ENCODE results near the gene TTC22. TPM values are rescaled to one million over a fixed set of nuclear protein-coding genes. Genes with fewer than 3 reads are reported as not detected.

The TTC22 gene
- total and polyA plus RNA-seq, 4 donors: 0.20 to 3.9 (median 0.27) TPM; not detected in 1

GRCh38 chr1:54774820-54775498 is 26.2 kb downstream of the TTC22 start:
- ATAC-seq (ENCODE audit: low FRiP score): no peak
- intact Hi-C loops (cut with DNase I): no loop called here
- no peak for DNase-seq
- Histone ChIP-seq H3K27ac (ENCODE audit: low read depth in 1 of 2, low read length in 2 of 2) (no peak overlapping the region), H3K27me3 (ENCODE audit: control insufficient read depth in 1 of 2, insufficient read depth in 2 of 2, low read length in 1 of 2) (no peaks in the 10 kb centered on the region), H3K4me1 (ENCODE audit: control insufficient read depth in 1 of 2, insufficient read depth in 2 of 2, low read length in 2 of 2) (no peaks in the 10 kb centered on the region), H3K9me3 (ENCODE audit: control insufficient read depth, low read length) (no peaks in the 10 kb centered on the region), H3K36me3 (ENCODE audit: control insufficient read depth in 1 of 2, insufficient read depth in 2 of 2, low read length in 1 of 2) (no peaks in the 10 kb centered on the region), H3K4me3 (ENCODE audit: low read length in 2 of 2) (no peak overlapping the region)
- 43 to 51% methylated on average over 14 to 15 of the region's 15 CpGs for WGBS, 2 donors

- no peaks in the 10 kb centered on the region for H3K27me3 ChIP-seq (ENCODE audit: control insufficient read depth in 1 of 2, insufficient read depth in 2 of 2, low read length in 1 of 2)
- no peaks in the 10 kb centered on the region for H3K4me1 ChIP-seq (ENCODE audit: control insufficient read depth in 1 of 2, insufficient read depth in 2 of 2, low read length in 2 of 2)
- WGBS, 2 donors: 80 to 94% methylated on average over 2 of the region's 2 CpGs
- H3K27ac ChIP-seq (ENCODE audit: low read depth in 1 of 2, low read length in 2 of 2): no peak overlapping the region
- H3K4me3 ChIP-seq (ENCODE audit: low read length in 2 of 2): no peak overlapping the region
- no peak for ATAC-seq (ENCODE audit: low FRiP score)
- intact Hi-C loops (cut with DNase I): no loop called here
- no peak for DNase-seq
- no peaks in the 10 kb centered on the region for H3K36me3 ChIP-seq (ENCODE audit: control insufficient read depth in 1 of 2, insufficient read depth in 2 of 2, low read length in 1 of 2)
- no peaks in the 10 kb centered on the region for H3K9me3 ChIP-seq (ENCODE audit: control insufficient read depth, low read length)
Measured at GRCh38 chr1:54772951-54773350, 28.2 kb downstream of the TTC22 start.

- Histone ChIP-seq H3K27me3 (ENCODE audit: control insufficient read depth in 1 of 2, insufficient read depth in 2 of 2, low read length in 1 of 2) (no peaks in the 10 kb centered on the region), H3K4me3 (ENCODE audit: low read length in 2 of 2) (no peak overlapping the region), H3K9me3 (ENCODE audit: control insufficient read depth, low read length) (no peaks in the 10 kb centered on the region), H3K36me3 (ENCODE audit: control insufficient read depth in 1 of 2, insufficient read depth in 2 of 2, low read length in 1 of 2) (no peaks in the 10 kb centered on the region), H3K4me1 (ENCODE audit: control insufficient read depth in 1 of 2, insufficient read depth in 2 of 2, low read length in 2 of 2) (no peaks in the 10 kb centered on the region), H3K27ac (ENCODE audit: low read depth in 1 of 2, low read length in 2 of 2) (no peak overlapping the region)
- intact Hi-C loops (cut with DNase I): no loop called here
- WGBS, 2 donors: 78 to 83% methylated on average over 5 of the region's 5 CpGs
- no peak for ATAC-seq (ENCODE audit: low FRiP score)
- DNase-seq: no peak
Measured at GRCh38 chr1:54768093-54768492, 33.0 kb downstream of the TTC22 start.

- intact Hi-C loops (cut with DNase I): no loop called here
- no peaks in the 10 kb centered on the region for H3K4me1 ChIP-seq (ENCODE audit: control insufficient read depth in 1 of 2, insufficient read depth in 2 of 2, low read length in 2 of 2)
- DNase-seq (no peak), ATAC-seq (ENCODE audit: low FRiP score) (no peak)
- H3K9me3 ChIP-seq (ENCODE audit: control insufficient read depth, low read length): no peaks in the 10 kb centered on the region
- 32 to 50% methylated on average over 6 of the region's 6 CpGs for WGBS, 2 donors
- H3K27me3 ChIP-seq (ENCODE audit: control insufficient read depth in 1 of 2, insufficient read depth in 2 of 2, low read length in 1 of 2): no peaks in the 10 kb centered on the region
- no peak overlapping the region for H3K27ac ChIP-seq (ENCODE audit: low read depth in 1 of 2, low read length in 2 of 2)
- no peak overlapping the region for H3K4me3 ChIP-seq (ENCODE audit: low read length in 2 of 2)
- H3K36me3 ChIP-seq (ENCODE audit: control insufficient read depth in 1 of 2, insufficient read depth in 2 of 2, low read length in 1 of 2): no peaks in the 10 kb centered on the region
Measured at GRCh38 chr1:54767526-54767925, 33.6 kb downstream of the TTC22 start.

GRCh38 chr1:54766726-54767125 is 34.4 kb downstream of the TTC22 start:
- H3K27me3 ChIP-seq (ENCODE audit: control insufficient read depth in 1 of 2, insufficient read depth in 2 of 2, low read length in 1 of 2): no peaks in the 10 kb centered on the region
- no peak for DNase-seq
- no peaks in the 10 kb centered on the region for H3K9me3 ChIP-seq (ENCODE audit: control insufficient read depth, low read length)
- no peaks in the 10 kb centered on the region for H3K36me3 ChIP-seq (ENCODE audit: control insufficient read depth in 1 of 2, insufficient read depth in 2 of 2, low read length in 1 of 2)
- no peak for ATAC-seq (ENCODE audit: low FRiP score)
- 26 to 28% methylated on average over 4 of the region's 4 CpGs for WGBS, 2 donors
- no peak overlapping the region for H3K4me3 ChIP-seq (ENCODE audit: low read length in 2 of 2)
- H3K4me1 ChIP-seq (ENCODE audit: control insufficient read depth in 1 of 2, insufficient read depth in 2 of 2, low read length in 2 of 2): no peaks in the 10 kb centered on the region
- H3K27ac ChIP-seq (ENCODE audit: low read depth in 1 of 2, low read length in 2 of 2): no peak overlapping the region
- intact Hi-C loops (cut with DNase I): no loop called here

GRCh38 chr1:54764922-54765561 is 36.1 kb downstream of the TTC22 start:
- intact Hi-C loops (cut with DNase I): loop anchor here in 1 of 2 donors (2.0 kb wide), 1 partner anchor 50 kb away; the partner anchor contains the start of gene TTC4
- WGBS, 2 donors: 59 to 61% methylated on average over 13 of the region's 13 CpGs
- Histone ChIP-seq H3K36me3 (ENCODE audit: control insufficient read depth in 1 of 2, insufficient read depth in 2 of 2, low read length in 1 of 2) (no peaks in the 10 kb centered on the region), H3K9me3 (ENCODE audit: control insufficient read depth, low read length) (no peaks in the 10 kb centered on the region), H3K27ac (ENCODE audit: low read depth in 1 of 2, low read length in 2 of 2) (no peak overlapping the region), H3K27me3 (ENCODE audit: control insufficient read depth in 1 of 2, insufficient read depth in 2 of 2, low read length in 1 of 2) (no peaks in the 10 kb centered on the region), H3K4me3 (ENCODE audit: low read length in 2 of 2) (peak overlapping the region in 1 of 2 donors; percentile 63), H3K4me1 (ENCODE audit: control insufficient read depth in 1 of 2, insufficient read depth in 2 of 2, low read length in 2 of 2) (no peaks in the 10 kb centered on the region)
- ATAC-seq (ENCODE audit: low FRiP score): peak; percentile 38
- no peak for DNase-seq

- ATAC-seq (ENCODE audit: low FRiP score) (peak; percentile 98), DNase-seq (peak; percentile 97 to 98)
- 0% methylated on average over 54 to 57 of the region's 57 CpGs for WGBS, 2 donors
- no peaks in the 10 kb centered on the region for H3K36me3 ChIP-seq (ENCODE audit: control insufficient read depth in 1 of 2, insufficient read depth in 2 of 2, low read length in 1 of 2)
- intact Hi-C loops (cut with DNase I): loop anchor here in 1 of 2 donors (2.0 kb wide), 1 partner anchor 50 kb away; the partner anchor contains the start of gene TTC4
- no peaks in the 10 kb centered on the region for H3K27me3 ChIP-seq (ENCODE audit: control insufficient read depth in 1 of 2, insufficient read depth in 2 of 2, low read length in 1 of 2)
- peak within 1 kb of the TSS in 1 of 2 donors; percentile 43 for H3K27ac ChIP-seq (ENCODE audit: low read depth in 1 of 2, low read length in 2 of 2)
- no peaks in the 10 kb centered on the region for H3K9me3 ChIP-seq (ENCODE audit: control insufficient read depth, low read length)
- H3K4me3 ChIP-seq (ENCODE audit: low read length in 2 of 2): peak within 1 kb of the TSS; percentile 54 to 66
- H3K4me1 ChIP-seq (ENCODE audit: control insufficient read depth in 1 of 2, insufficient read depth in 2 of 2, low read length in 2 of 2): no peaks in the 10 kb centered on the region
Measured at GRCh38 chr1:54764133-54764921, 36.8 kb downstream of the TTC22 start, which contains the start of gene PARS2. PARS2 (minus strand) TSS chr1:54764523; CDS start chr1:54759161, 5,362 bp downstream.

GRCh38 chr1:54763816-54764132 is 37.3 kb downstream of the TTC22 start:
- Histone ChIP-seq H3K27ac (ENCODE audit: low read depth in 1 of 2, low read length in 2 of 2) (no peak overlapping the region), H3K27me3 (ENCODE audit: control insufficient read depth in 1 of 2, insufficient read depth in 2 of 2, low read length in 1 of 2) (no peaks in the 10 kb centered on the region), H3K36me3 (ENCODE audit: control insufficient read depth in 1 of 2, insufficient read depth in 2 of 2, low read length in 1 of 2) (no peaks in the 10 kb centered on the region), H3K4me3 (ENCODE audit: low read length in 2 of 2) (peak overlapping the region; percentile 54 to 66), H3K4me1 (ENCODE audit: control insufficient read depth in 1 of 2, insufficient read depth in 2 of 2, low read length in 2 of 2) (no peaks in the 10 kb centered on the region), H3K9me3 (ENCODE audit: control insufficient read depth, low read length) (no peaks in the 10 kb centered on the region)
- ATAC-seq (ENCODE audit: low FRiP score) (no peak), DNase-seq (no peak)
- intact Hi-C loops (cut with DNase I): loop anchor here in 1 of 2 donors (2.0 kb wide), 1 partner anchor 49 kb away; the partner anchor contains the start of gene TTC4
- WGBS, 2 donors: 1% methylated on average over 11 of the region's 11 CpGs
